Measurements from ENCODE around the gene NCBP1.

The NCBP1 gene

GRCh38 chr9:97660847-97661246 is 27.2 kb downstream of the NCBP1 start:
- no peak for DNase-seq (ENCODE audit: low read depth)
- TF ChIP-seq CTCF (IDR thresholded peaks at IDR 0.05; ENCODE audit: low read length, missing control alignments), result no peak
- H3K4me3 ChIP-seq (replicated peaks; ENCODE audit: low read depth, low read length), result no peak overlapping the region

- no peak overlapping the region for H3K4me3 ChIP-seq (replicated peaks; ENCODE audit: low read depth, low read length)
- DNase-seq (ENCODE audit: low read depth), result no peak
- TF ChIP-seq CTCF (IDR thresholded peaks at IDR 0.05; ENCODE audit: low read length, missing control alignments), result no peak
Observed at GRCh38 chr9:97665742-97666141, 32.1 kb downstream of the NCBP1 start.

GRCh38 chr9:97666907-97667686 is 33.5 kb downstream of the NCBP1 start:
- TF ChIP-seq CTCF (IDR thresholded peaks at IDR 0.05; ENCODE audit: low read length, missing control alignments), result no peak
- H3K4me3 ChIP-seq (replicated peaks; ENCODE audit: low read depth, low read length), result no peak overlapping the region
- no peak for DNase-seq (ENCODE audit: low read depth)

- DNase-seq (ENCODE audit: low read depth), result no peak
- no peak for TF ChIP-seq CTCF (IDR thresholded peaks at IDR 0.05; ENCODE audit: low read length, missing control alignments)
- H3K4me3 ChIP-seq (replicated peaks; ENCODE audit: low read depth, low read length), result no peak overlapping the region
Observed at GRCh38 chr9:97668485-97668884, 34.9 kb downstream of the NCBP1 start.

- DNase-seq (ENCODE audit: low read depth), result no peak
- H3K4me3 ChIP-seq (replicated peaks; ENCODE audit: low read depth, low read length), result no peak overlapping the region
- TF ChIP-seq CTCF (IDR thresholded peaks at IDR 0.05; ENCODE audit: low read length, missing control alignments), result no peak
Observed at GRCh38 chr9:97670586-97670985, 37.0 kb downstream of the NCBP1 start.

GRCh38 chr9:97672403-97672802 is 38.8 kb downstream of the NCBP1 start:
- no peak for TF ChIP-seq CTCF (IDR thresholded peaks at IDR 0.05; ENCODE audit: low read length, missing control alignments)
- no peak for DNase-seq (ENCODE audit: low read depth)
- no peak overlapping the region for H3K4me3 ChIP-seq (replicated peaks; ENCODE audit: low read depth, low read length)

- no peak for DNase-seq (ENCODE audit: low read depth)
- no peak for TF ChIP-seq CTCF (IDR thresholded peaks at IDR 0.05; ENCODE audit: low read length, missing control alignments)
- no peak overlapping the region for H3K4me3 ChIP-seq (replicated peaks; ENCODE audit: low read depth, low read length)
Observed at GRCh38 chr9:97673922-97674321, 40.3 kb downstream of the NCBP1 start.
